GM18909 (cell line): ENCODE results near the gene PPP2R2D.

Experiments used
- ATAC-seq: cut with Tn5 transposase; IDR thresholded peaks from one replicate; pipeline ENCODE4 v1.9.1; 2021; ENCODE audit warnings: mild to moderate bottlenecking; ENCODE audit not compliant: unreplicated experiment, poor library complexity

Gene PPP2R2D

DNA sequence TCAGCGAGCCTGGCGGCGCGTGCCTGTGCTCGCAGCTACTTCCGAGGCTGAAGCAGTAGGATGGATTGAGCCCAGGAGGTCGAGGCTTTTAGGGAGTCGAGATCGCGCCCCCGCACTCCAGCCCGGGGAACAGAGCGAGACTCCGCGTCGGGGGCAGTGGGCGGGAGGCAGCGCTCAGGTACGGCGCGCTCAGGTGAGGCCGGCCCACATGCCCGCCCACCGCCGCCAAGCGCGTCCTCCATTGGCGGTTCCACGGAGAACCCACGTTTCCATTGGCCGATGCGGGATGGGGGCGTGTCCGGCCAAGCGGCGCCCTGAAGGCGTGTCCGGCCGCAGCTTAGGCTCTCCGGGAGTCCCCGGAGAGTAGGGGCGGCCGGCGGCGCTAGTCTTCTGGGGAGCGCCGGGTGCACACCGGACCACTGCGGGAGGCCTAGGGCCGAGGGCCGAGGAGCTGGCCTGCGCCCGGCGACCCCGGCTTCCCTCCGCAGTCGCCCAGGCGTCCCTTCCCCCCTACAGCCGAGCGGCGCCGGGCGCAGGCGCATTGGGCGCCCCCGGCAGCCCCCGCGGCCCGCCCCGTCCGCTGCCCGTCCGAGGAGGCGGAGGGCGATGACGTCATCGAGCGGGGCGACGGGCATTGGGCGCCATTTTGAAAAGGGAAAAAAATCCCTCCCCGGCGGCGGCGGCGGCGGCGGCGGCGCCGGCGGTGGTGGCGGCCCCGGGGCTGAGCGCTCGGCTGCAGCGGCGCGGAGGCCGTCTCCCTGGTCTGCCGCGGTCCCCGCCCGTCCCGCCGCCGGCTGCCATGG lies at the start of gene PPP2R2D:
PPP2R2D (plus strand) TSS at position 659 of the 803 bp plus-strand sequence; CDS start at position 800, 141 bp downstream.
- peak; percentile 90 for ATAC-seq

DNA sequence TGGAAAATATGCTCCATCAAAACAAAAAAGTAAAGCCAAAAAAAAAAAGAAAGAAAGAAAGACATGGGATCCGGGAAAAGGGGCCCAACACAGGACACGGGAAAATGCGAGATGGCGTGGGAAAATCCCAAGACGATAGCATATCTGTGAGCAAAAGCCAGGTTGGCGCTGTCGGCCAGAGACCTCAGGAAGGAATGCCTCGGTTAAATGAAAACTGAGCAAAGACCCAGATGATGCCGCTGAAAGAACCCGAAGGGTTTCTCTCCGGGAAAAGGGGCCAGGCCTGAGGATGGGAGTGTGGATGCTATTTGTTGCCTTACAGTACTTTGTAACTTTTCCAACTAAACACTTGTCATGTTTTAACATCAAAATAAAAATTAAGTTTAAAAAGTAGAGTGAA lies 49.5 kb upstream of the PPP2R2D start:
- ATAC-seq = no peak

DNA sequence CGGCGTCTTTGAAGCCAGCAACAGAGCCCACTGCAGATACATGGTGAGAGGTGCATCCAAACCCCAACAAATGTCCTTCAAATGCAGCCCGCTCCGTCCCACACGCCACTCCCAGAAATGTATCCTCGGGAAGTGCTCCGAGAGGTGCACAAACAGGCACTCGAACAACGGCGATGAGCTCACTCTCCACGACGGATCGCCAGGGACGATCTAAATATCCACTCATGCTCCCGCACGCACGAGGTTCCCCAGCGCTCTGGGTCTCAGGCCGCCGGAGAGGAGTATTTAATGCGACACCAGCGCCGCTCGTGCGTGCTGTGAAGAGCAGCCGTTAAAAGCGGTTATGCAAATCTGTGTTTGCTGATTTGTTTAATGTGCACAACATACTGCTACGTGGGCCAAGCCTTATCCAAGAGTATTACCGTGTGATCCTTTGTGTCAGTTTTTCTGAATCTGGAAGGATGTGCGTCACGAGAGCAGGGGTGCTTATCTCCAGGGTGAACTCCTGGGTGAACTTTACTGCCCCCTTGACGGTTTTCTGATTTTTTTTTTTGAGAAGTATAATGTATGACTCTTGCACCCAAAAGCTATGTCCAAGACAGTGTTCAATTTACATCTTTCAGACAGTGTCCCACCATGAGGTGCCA lies 48.5 kb upstream of the PPP2R2D start:
- ATAC-seq = no peak

DNA sequence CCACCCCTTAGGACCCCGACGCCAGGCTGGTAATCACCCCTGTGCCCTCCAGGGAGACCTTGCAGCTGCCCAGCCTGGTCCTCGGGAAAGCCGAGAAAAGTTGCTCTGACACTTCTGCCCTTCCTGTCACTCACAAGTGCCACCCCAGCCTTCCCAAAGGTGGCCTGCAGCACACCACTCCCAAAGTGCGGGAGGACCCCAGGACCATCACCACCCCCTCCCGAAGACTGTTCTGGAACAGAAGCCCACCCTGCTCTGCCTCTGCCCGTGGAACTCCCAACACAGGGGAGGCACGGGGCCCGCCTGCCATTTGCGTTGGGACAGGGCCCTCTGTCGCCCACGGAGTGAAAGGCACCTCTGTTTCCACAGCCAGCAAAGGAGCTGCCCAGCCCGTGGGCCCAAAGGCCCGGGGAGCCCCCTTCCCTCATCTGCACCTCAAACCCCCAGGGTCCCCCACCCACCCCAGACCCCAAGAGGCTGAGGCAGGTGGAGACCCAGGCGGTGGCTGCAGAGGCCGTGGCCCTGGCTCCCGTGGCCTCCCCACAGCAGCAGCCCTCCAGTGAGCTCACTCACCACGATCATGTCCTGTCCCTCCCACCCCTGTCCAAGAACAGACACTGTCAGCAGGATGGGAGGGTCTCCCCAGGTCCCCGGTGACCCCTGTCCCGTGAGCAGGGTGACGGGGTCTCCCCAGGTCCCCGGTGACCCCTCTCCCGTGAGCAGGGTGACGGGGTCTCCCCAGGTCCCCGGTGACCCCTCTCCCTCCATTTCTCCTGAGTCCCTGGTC lies 47.8 kb upstream of the PPP2R2D start:
- no peak for ATAC-seq

DNA sequence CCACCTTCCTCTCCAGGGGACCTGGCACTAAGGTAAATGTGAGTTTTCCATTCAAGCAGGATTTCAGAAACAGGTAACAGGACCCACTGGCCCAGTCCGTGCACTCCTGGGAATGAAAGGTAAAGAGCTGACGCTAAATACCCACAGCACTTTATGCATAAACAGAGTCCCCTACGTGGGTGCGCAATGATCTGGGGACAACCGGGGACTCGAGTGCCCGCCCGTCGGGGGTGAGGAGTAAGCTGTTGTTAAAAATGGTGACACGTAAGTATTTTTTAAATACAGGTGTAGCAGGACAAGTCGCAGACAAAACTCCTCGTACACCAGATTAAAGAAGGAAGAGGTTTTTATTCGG lies 47.2 kb upstream of the PPP2R2D start:
- no peak for ATAC-seq

DNA sequence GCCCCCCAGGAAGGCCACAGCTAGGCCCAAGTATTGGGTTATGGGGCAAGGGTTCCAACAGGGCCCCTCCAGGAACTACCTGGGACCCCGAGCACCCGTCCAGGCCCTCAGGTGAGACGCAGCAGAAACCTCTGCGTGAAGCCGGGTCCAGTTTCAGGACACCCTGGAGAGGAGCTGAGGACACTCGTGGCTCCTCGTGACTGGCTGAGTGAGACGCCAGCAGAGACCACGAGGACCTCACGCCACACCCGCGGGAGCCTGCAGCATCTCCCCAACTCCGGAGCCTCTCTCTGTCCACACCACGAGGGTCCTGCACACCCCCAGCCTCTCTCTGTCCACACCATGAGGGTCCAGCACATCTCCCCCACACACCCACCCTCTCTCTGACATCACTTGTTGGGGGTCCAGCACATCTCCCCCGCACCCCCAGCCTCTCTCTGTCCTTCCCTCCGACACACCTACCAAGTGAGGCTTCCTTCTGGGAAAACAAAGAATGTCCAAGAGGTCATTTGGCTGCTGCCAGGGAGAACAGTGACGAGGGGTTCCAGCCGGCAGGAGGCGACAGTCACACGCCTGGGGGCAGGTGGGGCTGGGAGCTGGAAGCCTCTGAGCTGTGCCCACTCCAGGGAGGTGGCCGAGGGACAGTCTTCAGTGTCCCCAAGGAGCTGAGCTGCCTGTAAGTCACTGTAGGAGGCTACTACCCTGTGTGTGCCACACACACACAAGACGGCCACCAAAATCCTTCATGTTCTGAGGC lies 46.1 kb upstream of the PPP2R2D start:
- ATAC-seq = no peak

DNA sequence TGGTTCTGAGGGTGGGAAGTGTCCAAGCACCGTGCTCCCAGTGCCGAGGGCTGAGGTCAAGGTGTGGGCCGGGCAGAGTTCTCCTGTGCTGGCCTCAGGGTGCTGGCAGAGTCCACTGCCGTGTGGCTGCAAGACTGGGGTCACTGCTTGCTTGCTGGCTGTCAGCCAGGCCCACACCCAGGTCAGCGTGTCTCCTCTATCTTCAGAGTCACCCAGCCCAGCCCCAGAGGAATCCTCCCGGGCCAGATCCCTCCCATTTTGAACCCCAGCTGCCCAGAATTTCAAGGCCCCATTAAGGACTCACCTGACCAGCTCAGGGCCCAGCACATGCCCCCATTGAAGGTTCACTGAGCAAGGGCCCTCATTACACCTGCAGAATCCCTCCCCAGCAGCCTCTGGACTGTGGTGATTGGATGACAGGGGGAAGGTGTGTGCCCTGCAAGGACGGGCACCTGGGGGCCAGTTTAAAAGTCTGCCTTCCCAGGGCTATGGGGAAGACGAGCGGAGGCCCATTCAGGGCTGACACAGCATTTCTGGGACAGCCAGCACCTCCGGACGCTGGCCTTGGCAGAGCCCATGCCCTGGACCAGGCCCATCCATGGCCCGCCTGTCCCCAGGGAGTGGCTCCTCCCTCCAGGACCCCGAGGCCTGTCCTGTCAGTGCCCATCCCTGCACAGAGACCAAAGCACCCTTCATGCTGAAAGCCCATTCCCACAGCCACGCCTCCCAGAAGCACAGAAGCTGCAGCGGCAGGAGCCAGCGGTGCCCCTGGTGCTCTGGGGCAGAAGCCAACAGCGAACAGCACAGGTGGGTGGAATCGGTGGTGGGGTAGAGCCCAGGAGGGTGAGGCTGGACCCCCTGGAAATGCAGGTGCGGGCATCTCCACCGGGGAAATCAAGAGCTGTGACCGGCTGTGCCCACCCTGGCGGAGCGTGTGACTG lies 45.1 kb upstream of the PPP2R2D start:
- no peak for ATAC-seq

DNA sequence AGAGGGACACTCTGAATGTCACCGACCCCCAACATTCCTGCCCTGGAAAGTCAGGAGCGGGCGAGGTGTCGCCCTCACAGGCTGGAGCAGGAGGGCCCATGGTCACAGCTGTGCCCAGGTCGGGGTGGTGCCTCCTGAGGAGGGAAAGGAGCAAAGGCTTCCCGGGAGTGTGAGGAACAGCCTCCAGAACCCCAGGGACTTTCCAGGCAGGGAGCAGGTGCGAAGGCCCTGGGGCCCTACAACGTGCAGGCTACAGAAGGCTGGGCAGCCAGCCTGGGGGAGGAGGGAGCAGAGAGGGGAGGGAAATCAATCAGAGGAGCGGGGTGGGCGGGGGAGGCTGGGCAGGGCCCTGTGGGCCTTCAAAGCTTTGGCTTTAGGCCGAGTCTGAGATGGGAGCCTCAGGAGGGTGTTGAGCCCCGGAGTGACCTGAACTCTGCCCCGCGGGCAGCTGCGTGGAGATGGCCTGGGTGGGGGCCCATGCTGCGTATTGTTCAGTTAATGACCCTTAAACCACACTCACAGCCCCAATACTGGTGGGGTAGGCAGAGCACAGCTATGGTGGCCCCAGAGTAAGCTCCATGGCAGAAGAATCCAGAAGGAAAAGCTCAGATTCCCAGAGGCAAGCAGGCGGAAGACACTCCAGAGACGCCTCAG lies 44.2 kb upstream of the PPP2R2D start:
- no peak for ATAC-seq

DNA sequence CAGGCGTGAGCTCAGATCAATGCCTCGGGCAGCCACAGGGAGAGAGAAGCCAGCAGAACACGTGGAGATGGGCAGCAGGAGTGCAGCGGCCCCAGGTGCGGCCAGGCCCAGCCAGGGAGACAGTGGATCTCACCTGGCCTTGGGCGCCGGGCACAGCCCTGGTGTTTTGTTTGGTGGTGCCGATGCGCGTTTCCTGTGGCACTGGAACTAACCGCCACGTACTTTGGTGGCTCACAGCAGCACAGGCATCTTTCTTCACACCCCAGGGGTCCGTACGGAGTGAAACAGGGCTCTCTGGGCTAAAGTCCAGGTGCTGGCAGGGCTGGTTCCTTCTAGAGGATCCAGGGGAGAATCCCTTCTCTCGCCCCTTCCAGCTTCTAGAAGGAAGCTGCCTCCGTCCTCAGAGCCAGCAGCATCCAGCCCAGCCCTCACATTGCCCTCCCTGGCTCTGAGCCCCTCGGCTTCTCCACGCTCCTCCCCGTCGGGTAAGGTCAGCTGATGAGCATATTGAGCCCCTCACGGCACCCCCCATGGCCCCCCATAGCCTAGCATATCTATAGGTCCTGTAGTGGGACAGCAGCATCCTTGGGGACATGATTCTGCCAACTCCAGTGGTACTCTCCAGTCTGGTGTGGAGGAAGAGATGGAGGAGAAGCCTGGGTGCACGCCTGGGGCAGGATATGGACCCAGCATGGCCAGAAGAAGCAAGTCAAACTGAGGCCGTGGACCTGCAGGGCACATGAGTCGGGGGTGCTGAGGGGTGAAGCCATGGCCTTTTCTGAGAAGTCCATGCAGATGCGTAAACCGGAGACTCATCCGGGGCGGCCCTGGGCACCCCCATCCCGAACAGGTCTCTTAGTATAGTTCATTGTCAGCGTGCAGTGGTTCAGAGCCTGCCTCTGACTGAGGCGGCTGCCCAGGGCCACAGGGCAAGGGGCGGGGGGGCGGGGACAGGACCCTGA lies 43.4 kb upstream of the PPP2R2D start:
- ATAC-seq = no peak

DNA sequence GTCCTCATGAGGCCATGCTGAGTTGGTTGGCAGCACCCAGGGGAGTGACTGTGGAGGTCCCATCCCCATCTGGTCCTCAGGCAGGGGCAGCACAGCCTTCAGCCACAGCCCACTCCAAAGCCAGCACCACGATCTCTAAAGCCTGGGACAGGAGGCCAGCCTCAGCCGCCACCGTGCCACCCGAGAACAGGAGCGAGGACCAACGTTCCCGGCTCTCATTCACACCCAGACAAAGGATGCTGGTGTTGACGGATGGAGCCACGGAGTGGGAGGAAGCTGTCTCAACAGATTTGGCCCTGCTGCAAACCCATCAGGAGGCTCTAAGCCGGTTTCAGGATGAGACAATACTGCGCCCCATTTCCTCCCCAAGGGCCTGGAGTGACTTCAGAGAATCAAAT lies 42.7 kb upstream of the PPP2R2D start:
- ATAC-seq = no peak

DNA sequence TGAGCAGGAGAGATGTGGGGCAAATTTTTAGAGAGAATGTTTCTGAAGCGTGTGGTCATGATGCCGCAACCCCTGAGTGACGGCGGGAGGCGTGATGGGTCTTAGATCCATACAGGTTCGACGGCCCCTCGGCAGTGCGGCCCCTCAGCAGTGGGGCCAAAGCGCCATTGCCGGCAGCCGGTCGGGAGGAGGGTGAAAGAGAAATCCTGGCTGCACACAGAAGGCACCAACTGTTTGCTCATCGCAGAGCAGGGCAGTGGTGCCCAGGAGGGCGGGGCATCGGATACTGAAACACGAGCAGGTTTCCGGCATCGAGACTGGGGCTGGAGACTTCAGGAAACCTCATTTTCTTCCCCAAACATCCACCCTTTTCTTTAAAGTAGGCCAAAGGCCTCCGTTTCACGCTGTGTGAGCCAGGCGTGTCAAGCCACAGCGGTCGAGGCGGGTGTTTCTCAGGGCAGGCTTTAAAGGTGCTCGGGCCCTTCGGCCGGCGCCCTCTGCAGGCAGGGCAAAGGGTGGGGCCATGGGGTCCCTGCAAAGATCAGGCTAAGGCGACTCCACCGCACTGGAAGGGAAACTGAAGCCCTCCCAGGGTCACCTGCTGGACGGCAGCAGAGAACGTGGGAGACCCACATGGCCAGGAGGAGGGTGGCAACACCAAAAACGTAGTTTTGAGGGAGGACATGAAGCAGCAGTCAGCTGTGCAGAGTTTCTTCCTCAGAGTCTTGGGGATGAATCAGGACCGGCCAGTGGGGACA lies 42.0 kb upstream of the PPP2R2D start:
- ATAC-seq = no peak

DNA sequence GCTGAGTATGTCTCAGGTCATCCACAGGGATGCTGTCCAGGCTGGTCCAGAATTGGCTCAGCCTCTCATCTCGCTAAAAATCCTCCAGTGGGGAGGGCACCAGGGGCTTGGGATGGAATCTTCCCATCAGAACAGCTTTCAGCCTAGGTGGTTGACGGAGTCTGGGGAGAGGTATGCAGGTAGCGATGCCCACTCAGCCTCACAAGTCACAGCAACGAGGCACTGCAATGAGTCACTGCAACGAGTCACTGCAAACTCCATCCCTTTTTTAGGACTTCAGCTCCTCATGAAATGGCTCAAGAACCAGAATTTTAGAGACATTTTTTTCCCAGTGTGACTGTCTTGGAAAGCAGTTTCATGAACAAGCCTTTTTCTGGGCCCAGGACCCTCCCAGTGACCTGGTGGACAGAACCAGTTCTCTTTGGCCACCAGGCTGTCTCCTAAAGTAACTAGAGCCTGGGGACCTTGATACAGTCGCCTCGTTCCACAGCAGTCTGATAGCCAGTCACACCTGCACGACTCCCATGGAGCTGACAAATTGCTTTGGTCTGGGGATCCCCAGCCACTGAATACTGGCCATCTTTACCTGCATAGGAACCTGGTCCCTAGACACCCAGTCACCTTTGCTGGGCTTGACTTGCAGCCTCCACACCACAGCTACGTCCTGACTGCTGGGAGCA lies 41.3 kb upstream of the PPP2R2D start:
- no peak for ATAC-seq

DNA sequence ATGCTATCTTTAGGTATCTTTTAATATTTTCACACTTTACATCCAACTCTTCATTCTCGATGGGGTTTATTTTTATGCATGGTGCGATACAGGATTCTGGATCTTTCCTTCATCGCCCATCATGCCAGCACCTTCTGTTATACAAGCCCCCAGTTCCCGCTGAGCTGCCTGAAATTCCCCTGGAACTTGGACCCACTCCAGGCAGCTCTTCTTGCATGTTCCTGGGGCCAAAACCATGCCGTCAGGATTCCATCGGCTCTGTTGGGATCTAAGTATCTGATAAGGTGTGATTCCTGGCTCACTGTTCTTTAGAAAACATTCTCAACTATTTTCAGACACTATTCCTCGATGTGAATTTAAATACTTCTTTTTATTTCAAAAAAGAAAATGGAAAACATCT lies 40.5 kb upstream of the PPP2R2D start:
- ATAC-seq = no peak

DNA sequence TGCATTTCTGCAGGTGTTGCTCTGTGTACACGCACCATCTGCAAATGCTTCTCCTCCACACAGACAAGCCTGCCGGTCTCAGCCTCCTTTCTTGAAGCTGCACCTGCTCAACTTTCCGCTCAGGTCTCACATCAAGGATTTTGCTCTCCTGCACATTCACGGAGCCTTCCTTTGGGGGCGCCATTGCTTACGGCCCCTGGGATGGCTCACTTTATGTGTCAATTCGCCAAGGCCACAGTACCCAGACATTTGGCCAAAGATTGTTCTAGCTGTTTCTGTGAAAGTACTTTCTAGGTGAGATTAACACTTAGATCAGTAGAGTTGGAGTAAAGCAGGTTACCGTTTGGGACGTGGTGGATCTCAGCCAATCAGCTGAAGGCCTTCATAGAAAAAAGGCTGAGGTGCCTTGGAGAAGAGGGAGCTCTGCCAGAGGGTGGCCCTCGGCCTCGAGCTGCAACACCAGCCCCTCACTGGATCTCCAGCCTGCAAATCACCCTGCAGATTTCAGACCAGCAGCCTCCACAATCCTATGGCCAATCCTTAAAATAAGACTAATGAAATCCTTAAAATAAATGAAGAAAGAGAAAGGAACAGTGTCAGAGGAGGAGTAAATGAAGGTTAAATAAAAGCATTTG lies 39.9 kb upstream of the PPP2R2D start:
- ATAC-seq = no peak

DNA sequence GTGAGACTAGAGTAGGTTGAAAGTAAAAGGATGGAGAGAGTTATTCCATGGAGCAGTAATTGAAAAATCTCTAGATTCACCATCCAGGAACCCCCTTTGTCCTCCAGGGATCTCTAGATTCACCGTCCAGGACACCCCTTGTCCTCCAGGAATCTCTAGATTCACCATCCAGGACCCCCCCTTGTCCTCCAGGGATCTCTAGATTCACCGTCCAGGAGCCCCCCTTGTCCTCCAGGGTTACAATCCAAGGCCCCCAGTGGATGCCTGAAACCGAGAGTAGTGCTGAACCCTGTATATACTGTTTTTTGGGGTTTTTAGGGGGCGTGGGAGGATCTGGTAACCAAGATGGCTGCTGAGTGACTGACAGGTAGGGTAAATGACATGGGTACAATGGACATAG lies 38.3 kb upstream of the PPP2R2D start:
- ATAC-seq = no peak

DNA sequence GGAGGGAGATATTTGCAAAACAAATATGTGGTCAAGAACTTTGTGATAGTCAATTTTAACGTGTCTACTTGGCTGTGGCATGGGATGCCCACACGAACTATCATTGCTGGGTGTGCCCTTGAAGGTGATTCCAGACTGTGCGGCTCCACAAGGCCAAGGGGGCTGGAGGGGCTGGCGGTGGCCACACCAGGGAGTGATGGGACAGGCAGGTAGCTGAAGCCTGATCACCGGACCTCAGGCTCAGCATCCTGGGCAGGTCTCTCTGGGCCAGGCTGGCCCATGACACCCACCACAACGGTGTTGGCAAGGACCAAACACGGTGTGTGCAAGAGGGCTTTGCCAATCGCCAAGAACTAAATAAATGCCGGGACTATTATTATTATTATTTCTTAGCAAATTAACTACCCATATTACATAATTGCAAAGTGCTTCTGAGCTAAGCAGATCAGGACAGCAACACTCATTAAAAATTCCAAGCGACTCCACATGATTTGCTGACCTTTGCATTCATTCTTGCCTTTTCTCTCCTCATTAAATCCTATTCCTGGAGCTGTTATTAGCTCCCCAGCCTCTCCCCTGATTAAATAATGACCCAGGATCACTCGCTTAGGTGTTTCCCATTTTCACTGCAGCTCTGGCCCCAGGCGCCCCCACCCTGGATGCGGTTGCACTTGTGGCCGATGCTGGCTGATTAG lies 35.4 kb upstream of the PPP2R2D start:
- ATAC-seq = no peak
